Stimulated activated CD4-positive, alpha-beta T cell treated with anti-CD3 and anti-CD28 coated beads, Interleukin-12 subunit alpha, Interleukin-12 subunit beta, amount 100 ng/mL, for 4 hours (primary cell): ENCODE results near the gene NIPA2.

ENCODE experiments used
- DNase-seq: peaks from one replicate; pipeline ENCODE4 v3.0.0-alpha.2; 2020

The NIPA2 gene

GRCh38 chr15:22878103-22878502, 39.6 kb downstream of the NIPA2 start:
- no peak for DNase-seq

DNA sequence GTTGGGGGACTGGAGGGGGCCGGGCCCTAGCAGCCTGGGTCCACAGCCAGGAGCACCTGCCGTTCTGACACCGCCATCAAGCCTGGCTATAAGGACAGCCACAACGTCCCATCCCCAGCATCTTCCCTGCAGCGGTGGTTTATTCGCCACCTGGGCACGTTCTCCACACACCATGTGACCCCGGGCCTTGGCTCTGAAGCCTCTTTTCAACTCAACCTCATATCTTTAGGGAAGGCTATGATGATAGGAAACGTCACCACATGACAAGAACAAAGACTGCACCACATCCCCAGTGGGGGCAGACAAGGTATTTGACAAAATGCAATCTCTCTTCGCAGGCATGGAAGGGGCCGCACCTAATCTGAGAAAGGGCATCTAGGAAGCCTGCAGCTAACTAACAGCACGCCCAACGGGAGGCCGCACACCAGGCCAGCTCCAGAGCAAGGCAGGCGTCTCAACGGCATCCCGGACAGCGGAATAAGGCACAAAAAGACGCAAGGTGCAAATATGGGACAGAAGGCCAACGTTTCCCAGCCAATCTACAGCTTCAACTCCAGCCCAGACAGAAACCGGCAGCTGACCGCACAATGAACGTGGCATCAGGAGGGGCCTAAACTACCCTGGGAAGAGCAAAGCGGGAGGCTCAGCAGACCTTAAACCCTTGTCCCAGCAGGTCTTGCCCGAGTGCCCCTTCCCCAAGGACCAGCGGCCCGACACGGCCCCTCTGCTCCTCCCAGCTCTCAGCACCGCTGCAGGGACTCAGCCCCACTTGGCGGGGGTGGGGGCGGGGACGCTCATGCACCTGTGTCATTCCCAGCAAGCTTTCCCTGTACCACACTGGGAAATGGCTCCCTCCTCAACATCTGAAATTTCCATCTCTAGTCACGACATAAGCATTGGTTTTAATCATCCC, 41.9 kb downstream of the NIPA2 start:
- no peak for DNase-seq

GRCh38 chr15:22880981-22881738, 42.7 kb downstream of the NIPA2 start:
- DNase-seq, result no peak

DNA sequence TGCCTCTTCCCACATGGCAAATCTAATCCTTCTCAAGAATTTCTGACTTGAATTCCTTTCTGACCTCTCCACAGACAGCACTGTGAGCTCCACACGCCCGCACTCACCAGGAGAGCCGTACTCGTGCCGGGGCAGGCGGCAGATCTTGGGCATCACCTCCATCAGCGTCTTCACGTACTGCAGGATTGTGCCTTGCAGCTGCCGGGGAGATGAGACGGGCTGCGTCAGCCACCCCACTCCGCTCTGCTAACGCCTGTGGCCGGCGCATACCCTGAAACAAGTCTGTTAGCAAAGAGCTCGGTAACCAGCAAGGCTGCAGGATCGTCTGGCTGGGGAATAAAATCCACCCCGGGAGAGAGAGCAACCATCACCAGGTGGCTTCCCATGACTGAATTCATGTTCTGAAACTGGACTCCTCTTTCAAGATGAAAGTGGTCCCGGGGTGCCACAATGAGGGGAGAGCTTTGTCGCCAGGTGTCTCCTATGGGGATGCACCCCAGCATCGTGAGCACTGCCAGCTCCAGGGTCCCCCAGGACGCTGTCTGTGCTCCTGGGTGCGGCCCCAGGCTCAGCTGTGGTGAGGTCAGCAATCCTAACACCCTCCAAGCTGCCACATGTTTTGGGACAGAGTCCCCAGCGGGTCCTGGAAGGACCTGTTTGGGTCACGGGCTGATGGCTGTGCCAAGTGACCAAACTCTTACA, 43.4 kb downstream of the NIPA2 start:
- DNase-seq, result no peak

DNA sequence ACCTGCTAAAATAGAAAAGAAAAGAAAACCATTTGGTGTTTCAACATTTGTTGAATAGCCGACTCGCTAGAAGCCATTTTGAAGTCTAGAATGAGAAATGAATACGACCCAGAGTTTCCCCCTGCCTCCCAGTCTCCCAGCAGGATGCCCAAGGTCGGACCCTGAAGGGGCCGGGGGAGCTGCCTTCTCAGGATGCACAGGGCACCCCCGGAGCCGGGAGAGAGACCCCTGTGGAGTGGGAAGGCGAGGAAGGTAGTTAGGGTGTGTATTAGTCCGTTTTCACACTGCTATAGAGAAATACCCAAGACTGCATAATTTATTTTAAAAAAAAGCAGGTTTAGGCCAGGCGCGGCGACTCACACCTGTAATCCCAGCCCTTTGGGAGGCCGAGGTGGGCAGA, 44.7 kb downstream of the NIPA2 start:
- no peak for DNase-seq

DNA sequence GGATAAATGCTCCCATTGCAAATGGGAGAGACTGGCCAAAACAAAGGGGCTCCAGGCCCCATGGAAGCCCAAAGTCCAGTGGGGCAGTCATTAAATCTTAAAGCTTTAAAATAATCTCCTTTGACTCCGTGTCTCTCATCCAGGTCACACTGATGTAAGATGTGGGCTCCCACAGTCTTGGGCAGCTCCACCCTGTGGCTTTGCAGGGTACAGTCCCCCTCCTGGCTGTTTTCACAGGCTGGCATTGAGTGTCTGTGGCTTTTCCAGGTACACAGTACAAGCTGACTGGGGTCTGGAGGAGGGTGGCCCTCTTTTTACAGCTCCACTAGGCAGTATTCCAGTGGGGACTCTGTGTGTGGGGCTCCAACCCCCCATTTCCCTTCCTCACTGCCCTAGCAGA, 45.9 kb downstream of the NIPA2 start:
- DNase-seq, result no peak

GRCh38 chr15:22885120-22885519, 46.7 kb downstream of the NIPA2 start:
- DNase-seq, result no peak

DNA sequence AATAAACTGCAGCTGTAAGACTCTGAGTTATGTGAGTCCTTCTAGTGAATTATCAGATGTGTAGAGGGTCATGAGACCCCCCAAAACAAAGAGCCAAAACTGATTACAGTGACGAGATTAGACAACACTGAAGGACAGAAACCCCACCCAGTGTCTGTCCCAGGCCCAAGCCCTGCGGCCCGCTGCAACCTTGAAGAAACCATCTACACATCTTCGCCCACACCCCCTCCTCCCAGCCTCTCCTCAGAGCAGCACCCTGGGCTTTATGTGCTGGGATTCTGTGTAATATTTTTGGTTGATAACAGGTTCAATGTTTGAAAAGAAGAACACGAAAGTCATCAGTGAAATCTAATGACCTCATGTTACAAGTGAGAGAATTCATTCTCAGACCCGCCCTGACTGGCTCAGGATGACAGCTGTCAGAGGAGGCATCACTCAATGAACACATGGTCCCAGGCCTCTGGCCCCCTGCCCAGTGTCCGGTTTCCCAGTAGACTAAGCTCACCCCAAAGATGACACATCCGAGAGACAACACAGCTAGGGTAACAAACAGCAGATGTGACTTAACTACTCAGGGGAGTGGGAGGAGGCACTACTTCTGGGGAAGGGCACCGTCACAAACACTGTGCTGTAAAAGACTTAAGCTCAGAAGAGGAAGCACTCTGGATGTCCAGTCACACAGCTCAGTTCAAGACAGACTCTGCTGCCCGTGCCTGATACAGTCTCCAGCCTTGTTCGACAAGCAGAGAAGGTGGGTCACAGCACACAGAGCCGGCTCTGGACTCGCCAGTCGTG, 48.9 kb downstream of the NIPA2 start:
- no peak for DNase-seq

- no peak for DNase-seq
These were observed 49.8 kb downstream of the NIPA2 start for GRCh38 chr15:22888120-22888859.

- no peak for DNase-seq
These were observed 50.8 kb downstream of the NIPA2 start for GRCh38 chr15:22889146-22889818.

DNA sequence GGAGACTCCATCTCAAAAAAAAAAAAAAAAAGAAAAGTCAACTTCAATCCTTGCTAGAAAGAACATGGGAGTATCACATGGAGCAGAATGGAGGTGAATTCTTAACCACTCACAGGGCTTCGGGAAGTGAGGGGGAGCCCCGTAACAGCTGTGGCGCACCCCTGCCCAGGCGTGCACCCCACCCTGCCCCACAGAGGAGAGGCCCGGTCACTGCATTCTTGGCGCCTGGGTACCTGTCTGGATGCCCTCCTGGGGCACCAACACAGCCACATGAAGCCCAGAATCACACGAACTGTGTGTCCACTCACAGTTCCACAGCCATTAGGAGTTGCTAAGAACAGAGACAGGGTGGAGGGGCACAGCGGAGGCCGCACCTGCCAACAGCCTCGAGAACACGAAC, 51.8 kb downstream of the NIPA2 start:
- no peak for DNase-seq

GRCh38 chr15:22891426-22892210, 53.2 kb downstream of the NIPA2 start:
- DNase-seq, result no peak

DNA sequence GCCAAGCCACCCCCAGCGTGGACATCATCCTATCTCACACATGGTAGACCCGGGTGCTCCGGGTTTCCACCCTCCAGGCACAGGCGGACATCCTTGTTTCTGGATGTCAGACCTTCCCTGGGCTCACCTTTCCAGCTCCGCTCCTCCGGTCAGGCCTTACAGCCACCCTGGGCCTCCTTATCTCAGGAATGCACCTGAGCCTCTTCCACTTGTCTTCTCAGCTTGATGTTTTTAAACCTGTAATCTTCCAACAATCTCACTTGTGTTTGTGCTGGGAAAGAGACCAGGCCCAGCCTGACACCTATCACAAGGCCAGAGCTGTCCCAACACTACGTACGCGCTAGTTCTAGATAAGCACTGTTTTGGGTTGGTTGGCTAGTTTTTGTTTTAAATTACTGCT, 53.9 kb downstream of the NIPA2 start:
- DNase-seq, result no peak

DNA sequence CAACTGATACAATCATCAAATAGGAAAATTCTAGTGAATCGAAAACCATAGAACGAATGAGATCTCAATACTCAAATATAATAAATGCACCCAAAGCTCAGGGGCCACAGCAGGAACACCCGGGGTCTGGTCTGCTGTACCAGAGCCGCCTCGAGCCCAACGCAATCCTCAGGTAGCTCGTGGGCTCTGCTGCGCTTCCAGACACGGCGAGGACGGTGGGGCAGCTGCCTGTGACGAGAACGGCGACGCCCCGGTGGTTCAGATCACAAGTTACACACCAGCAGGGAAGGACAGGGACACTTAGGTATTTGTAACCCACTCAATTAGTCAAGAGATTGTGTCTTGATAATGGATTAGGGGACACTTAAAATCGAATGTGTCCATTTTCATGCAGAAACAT, 54.6 kb downstream of the NIPA2 start:
- no peak for DNase-seq

- no peak for DNase-seq
These were observed 55.4 kb downstream of the NIPA2 start for GRCh38 chr15:22893881-22894280.

GRCh38 chr15:22895465-22896190, 57.2 kb downstream of the NIPA2 start:
- no peak for DNase-seq

DNA sequence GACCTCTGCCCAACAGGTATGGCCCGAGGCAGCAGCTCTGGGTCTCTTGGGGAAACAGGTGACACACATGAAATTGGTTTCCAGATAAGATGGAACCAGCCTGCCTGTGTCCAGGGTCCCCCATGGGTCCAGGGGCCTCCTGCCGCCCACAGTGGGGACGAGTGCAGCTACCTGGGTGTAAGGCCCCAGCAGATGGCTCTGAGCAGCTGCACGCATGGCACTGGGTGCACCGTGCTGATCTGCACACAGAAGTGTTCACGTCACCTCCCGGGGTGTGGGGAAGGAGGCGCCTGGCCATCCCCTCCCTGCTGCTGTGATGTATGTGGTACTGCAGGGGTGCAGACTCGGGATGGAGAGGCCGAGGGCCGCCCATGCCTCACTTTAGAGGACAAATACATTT, 63.6 kb downstream of the NIPA2 start:
- no peak for DNase-seq

DNA sequence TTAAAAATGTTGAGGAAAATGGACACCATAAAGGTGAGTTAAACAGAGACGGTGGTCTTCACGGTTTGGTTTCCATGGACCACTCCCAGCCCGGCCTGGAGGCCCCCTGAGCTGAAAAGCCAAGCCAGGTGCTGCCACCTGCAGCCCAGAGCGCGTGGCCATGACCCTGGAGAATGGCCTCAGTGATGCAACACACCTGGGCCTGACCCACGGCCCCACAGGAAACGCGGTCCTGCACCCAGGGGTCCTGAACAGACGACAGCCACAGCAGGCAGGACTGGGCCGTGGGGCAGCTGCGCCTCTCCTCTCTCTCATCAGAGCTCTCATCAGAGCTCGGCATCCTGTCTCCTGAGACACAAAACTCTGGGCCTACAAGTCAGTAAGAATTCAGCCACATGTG, 64.1 kb downstream of the NIPA2 start:
- no peak for DNase-seq

DNA sequence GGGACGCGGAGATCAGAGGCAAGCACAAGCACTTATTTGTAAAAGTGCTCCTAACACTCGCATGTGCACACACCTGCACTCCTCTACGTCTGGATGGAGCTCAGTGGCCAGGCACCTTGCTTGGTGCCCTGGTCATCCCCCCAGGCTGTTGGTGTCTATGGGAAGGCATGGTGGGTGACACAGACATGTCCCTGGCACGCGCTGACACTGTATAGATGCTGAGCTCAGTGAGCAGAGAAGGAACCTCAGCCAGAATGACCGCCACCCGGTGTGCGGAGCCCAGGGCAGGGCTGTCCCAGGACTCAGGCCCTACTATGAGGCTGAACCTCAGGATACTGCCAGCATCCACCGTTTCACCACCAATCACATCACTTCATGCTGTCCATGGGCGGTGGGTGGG, 64.5 kb downstream of the NIPA2 start:
- DNase-seq, result no peak

- no peak for DNase-seq
These were observed 65.0 kb downstream of the NIPA2 start for GRCh38 chr15:22903427-22903826.
